ENCODE measurements around the gene PAFAH2.

DNA sequence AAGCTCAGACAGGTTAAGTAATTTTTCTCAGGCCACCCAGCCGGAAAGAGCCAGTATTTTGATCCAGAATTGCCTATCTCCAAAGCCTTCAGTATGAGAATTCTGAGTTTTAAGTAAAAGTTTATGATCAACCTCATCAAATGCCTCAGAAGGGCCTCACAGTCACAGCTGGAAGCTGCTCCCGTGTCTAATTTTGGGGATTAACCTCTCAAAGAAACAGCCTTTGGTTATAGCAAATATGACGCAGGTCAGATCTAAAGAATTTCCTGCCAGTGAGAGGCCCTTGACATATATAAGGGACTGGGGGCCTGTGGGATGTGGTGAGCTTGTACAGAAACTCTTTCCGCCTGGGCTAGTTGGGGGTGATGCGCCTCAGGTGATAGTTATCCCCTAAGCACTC, 26.0 kb upstream of the PAFAH2 start:
- TF ChIP-seq, protein P1, sequence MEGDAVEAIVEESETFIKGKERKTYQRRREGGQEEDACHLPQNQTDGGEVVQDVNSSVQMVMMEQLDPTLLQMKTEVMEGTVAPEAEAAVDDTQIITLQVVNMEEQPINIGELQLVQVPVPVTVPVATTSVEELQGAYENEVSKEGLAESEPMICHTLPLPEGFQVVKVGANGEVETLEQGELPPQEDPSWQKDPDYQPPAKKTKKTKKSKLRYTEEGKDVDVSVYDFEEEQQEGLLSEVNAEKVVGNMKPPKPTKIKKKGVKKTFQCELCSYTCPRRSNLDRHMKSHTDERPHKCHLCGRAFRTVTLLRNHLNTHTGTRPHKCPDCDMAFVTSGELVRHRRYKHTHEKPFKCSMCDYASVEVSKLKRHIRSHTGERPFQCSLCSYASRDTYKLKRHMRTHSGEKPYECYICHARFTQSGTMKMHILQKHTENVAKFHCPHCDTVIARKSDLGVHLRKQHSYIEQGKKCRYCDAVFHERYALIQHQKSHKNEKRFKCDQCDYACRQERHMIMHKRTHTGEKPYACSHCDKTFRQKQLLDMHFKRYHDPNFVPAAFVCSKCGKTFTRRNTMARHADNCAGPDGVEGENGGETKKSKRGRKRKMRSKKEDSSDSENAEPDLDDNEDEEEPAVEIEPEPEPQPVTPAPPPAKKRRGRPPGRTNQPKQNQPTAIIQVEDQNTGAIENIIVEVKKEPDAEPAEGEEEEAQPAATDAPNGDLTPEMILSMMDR (conservative IDR thresholded peaks at IDR 0.05), result no peak
- TF ChIP-seq ZFX (IDR thresholded peaks at IDR 0.05), result no peak

Data from C4-2B (cell line).